HG03196 (cell line): Measurements from ENCODE around the gene TBC1D10B.
"Not testable (repeated sequence)": the region's sequence is repeated elsewhere in the genome, so short reads cannot be mapped to it uniquely, and the experiment has no call there.

Source experiments
- ATAC-seq: cut with Tn5 transposase; IDR thresholded peaks from one replicate; pipeline ENCODE4 v1.9.1; 2021; ENCODE audit not compliant: unreplicated experiment

TBC1D10B gene

GRCh38 chr16:30337964-30338357 lies 32.3 kb downstream of the TBC1D10B start:
- not testable (repeated sequence) for ATAC-seq

DNA sequence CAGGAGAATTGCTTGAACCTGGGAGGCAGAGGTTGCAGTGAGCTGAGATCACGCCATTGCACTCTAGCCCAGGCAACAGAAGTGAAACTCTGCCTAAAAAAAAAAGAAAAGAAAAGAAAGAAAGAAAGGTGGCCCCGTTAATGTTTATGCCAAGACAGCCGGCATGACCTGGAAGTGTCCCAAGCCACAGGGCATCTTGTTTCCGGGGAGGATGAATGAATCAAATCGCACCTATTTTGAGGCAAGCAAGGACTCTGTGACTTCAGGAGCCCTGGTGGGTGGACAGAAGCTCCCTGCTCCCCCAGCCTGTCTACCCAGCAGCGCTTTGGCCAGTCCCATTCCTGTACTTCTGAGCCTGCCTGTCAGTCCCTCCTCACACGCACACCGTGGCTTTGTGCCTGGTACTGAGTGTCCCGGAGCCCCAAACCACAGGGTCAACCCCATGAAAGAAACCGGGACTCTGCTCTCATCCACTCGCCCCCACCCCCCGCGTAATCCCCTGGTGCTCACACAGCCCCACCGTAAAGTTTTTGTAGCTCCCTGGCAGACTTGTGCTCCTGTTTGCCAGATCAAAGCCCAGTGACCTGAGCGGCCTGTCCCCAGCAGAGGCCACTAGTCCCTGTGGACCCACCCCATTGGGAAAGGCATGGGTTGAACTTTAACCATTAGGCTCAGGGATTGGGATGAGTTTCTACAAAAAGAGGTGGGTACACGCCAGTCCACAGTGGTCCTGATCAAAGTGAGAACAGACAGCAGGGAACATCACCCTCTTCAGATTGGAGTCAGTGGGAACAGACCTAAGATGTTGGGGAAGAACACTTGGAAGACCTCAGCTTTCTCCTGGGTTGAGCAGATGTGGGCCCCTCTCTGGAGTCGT lies 34.5 kb downstream of the TBC1D10B start:
- ATAC-seq: peak; percentile 24

DNA sequence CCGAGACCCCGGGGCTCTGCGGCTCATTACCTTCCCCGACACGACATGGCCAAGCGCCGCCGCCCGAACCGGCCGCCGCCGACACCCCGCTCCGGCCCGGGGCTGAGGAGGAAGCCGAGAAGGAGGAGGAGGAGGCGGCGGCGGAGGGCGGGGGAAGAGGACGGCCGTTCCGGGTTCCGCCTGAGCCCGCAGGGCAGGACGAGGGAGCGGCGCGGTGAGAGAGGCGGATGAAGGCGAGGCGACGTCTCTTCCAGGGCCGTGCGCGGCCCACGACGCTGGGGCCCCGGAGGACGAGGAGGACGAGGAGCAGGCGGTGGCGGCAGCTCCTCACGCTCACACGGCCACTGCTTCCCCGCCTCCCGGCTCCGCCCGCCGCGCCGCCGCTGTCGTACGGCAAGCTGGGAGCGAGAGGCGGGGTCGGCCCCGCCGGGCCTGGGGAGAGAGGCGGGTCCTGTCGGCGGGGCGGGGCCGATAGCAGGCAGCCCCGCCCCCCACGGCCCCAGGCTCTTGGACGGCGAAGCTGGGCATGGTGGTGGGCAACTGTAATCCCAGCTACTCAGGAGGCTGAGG lies 35.2 kb downstream of the TBC1D10B start:
- ATAC-seq: peak; percentile 81

DNA sequence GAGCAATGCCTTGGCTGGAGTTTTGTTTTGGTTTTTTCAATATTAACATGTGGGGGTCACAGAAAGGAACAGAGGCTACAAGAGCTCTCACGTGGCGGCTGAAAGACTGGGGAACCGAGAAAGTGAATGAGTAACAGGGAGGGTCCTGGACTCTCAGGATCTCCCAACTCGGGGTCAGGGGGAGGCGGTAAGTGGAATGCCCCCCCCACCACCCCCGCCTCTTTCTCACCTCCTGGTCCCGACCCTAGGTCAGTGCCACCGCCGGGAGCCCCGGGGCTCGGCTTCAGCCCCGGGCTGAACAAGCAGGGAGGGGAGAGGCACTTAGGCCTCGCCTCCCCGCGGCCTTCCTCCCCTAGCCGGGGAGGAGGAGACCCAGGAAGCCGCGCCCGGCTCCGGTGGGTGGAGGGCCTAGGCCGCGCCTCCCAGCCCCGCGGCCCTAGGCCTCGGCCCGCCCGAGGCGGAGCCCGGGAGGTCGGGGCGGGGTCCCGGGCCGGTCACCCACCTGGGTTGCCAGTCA lies 35.8 kb downstream of the TBC1D10B start:
- ATAC-seq: peak; percentile 84

DNA sequence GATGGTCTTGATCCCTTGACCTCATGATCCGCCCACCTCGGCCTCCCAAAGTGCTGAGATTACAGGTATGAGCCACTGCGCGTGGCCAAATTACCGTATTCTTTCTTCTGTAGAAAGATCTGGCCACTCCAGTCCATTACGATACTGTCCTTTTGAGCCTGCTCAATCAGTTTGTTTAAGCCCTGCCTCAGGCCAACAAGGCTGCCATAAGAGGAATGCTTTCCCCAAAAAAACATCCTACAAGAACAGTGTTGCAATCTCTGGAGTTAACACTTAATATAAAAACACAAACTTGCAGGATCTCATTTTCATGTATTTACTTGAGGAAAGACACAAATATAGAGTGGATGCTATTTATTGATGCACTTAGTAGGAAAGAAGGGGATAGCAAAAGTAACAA lies 46.1 kb downstream of the TBC1D10B start:
- not testable (repeated sequence) for ATAC-seq

- not testable (repeated sequence) for ATAC-seq
Observed at GRCh38 chr16:30318647-30319046, 51.6 kb downstream of the TBC1D10B start.

- not testable (repeated sequence) for ATAC-seq
Observed at GRCh38 chr16:30310937-30311336, 59.4 kb downstream of the TBC1D10B start.

DNA sequence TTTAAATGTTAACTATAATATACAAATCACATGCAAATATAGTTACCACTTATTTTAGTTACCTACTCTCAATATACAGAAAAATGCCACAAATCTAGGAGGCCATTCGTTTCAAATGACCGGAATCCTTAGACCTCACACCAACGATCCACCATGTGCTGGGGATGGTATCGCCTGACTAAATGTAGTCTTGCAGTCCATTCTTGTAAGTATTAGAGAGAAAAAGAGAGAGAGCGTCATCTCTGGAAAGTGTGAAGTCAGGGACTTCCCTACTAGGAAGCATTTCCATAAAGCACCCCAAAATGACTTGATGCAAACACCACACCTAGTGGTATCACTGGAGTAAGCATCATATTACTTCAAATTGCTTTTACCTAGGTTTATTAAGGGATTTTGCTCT lies 61.0 kb downstream of the TBC1D10B start:
- not testable (repeated sequence) for ATAC-seq
